Measurements from ENCODE around the gene FNDC10.
A peak's percentile ranks its signal among the peaks of the same experiment; 100 is the strongest.
"Not testable (repeated sequence)": the region's sequence is repeated elsewhere in the genome, so short reads cannot be mapped to it uniquely, and the experiment has no call there.

The FNDC10 gene

GRCh38 chr1:1567891-1568291 lies 32.0 kb downstream of the FNDC10 start:
- H3K27me3 ChIP-seq (ENCODE audit: low read depth): no peaks in the 10 kb centered on the region
- no peak overlapping the region for H3K4me3 ChIP-seq
- peaks cover 69% of the 10 kb centered on the region for H3K36me3 ChIP-seq (replicated peaks)
- no peak for DNase-seq (ENCODE audit: low spot score in 2 of 2)
- no peaks in the 10 kb centered on the region for H3K9me3 ChIP-seq
- H3K4me1 ChIP-seq: no peaks in the 10 kb centered on the region; the same call in 1 of the 2 replicates
- in situ Hi-C loops (cut with MboI; ENCODE audit: low sequenced_read_pairs): no loop called here

DNA sequence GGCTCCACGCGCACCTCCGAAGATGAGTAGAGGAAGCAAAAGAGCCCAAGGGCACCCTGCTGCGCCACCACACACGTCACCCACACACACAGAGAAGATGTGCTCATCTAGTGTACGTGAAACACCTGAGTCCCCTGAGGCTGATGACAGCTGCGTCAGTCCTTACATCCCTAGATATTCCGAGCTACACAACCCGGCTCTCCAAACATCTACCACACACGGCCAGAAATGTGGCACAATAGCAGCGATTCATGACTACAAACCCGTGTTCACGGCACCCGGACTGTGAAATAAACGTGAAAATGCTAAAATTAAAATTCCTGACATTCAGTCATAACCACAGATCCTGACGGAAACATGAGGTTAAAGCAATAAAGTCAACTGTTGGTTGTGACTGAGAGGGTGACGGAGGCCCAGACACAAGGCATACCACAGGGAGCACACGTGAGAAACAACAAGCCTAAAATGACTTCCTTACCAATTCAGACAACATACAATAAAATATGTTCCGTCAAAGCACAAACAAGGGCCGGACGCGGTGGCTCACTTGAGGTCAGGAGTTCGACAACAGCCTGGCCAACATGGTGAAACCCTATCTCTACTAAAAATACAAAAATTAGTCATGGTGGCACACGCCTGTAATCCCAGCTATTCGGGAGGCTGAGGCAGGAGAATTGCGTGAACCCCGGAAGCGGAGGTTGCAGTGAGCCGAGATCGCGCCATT lies 32.6 kb downstream of the FNDC10 start:
- no peak for DNase-seq (ENCODE audit: low spot score in 2 of 2)
- Histone ChIP-seq H3K9me3 (no peaks in the 10 kb centered on the region), H3K4me3 (no peak overlapping the region), H3K27me3 (ENCODE audit: low read depth) (no peaks in the 10 kb centered on the region), H3K36me3 (replicated peaks) (peaks cover 70% of the 10 kb centered on the region), H3K4me1 (no peaks in the 10 kb centered on the region)
- in situ Hi-C loops (cut with MboI; ENCODE audit: low sequenced_read_pairs): no loop called here

GRCh38 chr1:1565340-1565739 lies 34.6 kb downstream of the FNDC10 start:
- DNase-seq (ENCODE audit: low spot score in 2 of 2): no peak
- Histone ChIP-seq H3K36me3 (replicated peaks) (peaks cover 72% of the 10 kb centered on the region), H3K4me3 (no peak overlapping the region), H3K27me3 (ENCODE audit: low read depth) (no peaks in the 10 kb centered on the region), H3K9me3 (no peaks in the 10 kb centered on the region), H3K4me1 (no peaks in the 10 kb centered on the region)
- in situ Hi-C loops (cut with MboI; ENCODE audit: low sequenced_read_pairs): no loop called here

- peaks cover 66% of the 10 kb centered on the region for H3K36me3 ChIP-seq (replicated peaks)
- H3K9me3 ChIP-seq: no peaks in the 10 kb centered on the region
- in situ Hi-C loops (cut with MboI; ENCODE audit: low sequenced_read_pairs): no loop called here
Measured at GRCh38 chr1:1564268-1564667, 35.7 kb downstream of the FNDC10 start.

GRCh38 chr1:1563688-1564087 lies 36.2 kb downstream of the FNDC10 start:
- no peaks in the 10 kb centered on the region for H3K4me1 ChIP-seq
- in situ Hi-C loops (cut with MboI; ENCODE audit: low sequenced_read_pairs): no loop called here
- H3K36me3 ChIP-seq (replicated peaks): peaks cover 64% of the 10 kb centered on the region
- no peaks in the 10 kb centered on the region for H3K27me3 ChIP-seq (ENCODE audit: low read depth)
- H3K4me3 ChIP-seq: no peak overlapping the region
- no peaks in the 10 kb centered on the region for H3K9me3 ChIP-seq
- no peak for DNase-seq (ENCODE audit: low spot score in 2 of 2)

More at GRCh38 chr1:1564268-1564667, 35.7 kb downstream of the FNDC10 start:
- Histone ChIP-seq H3K27me3 (ENCODE audit: low read depth) (no peaks in the 10 kb centered on the region), H3K4me1 (no peaks in the 10 kb centered on the region), H3K4me3 (no peak overlapping the region)
- no peak for DNase-seq (ENCODE audit: low spot score in 2 of 2)

DNA sequence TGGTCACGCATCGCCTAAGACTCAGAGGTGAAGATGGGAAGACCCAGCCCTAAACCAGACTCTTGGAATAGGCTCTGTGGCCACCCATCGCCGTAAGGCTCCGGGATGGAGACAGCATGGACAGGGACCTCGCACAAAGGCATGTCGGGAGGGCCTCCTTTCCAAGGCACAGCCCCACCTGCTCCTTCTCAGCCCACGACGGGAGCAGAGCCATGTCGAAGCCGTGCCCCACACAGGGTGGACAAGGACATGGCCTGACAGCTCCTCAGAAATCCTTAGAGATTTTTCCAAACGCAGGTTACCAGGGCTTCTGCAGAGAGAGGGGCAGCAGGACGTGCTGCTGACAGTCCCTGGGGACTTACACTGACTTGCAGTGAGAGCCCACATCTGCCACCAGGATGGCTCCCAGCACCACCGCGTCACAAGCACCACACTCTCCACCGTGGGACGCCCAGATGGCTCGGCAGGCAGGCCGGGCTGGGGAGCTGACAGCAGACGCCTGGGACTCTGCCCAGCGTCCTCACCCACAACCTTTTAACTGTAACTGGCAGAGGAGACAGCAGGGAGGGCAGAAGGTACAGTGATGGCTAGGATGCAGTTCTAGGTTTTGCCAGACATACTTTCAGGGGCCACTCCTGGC lies 37.3 kb downstream of the FNDC10 start:
- Histone ChIP-seq H3K36me3 (replicated peaks) (peaks cover 64% of the 10 kb centered on the region), H3K4me1 (no peaks in the 10 kb centered on the region)
- in situ Hi-C loops (cut with MboI; ENCODE audit: low sequenced_read_pairs): no loop called here

GRCh38 chr1:1561801-1562470 lies 38.0 kb downstream of the FNDC10 start:
- Histone ChIP-seq H3K36me3 (replicated peaks) (peaks cover 61% of the 10 kb centered on the region), H3K27me3 (ENCODE audit: low read depth) (no peaks in the 10 kb centered on the region), H3K9me3 (no peaks in the 10 kb centered on the region), H3K4me3 (no peak overlapping the region), H3K4me1 (no peaks in the 10 kb centered on the region)
- in situ Hi-C loops (cut with MboI; ENCODE audit: low sequenced_read_pairs): no loop called here
- DNase-seq (ENCODE audit: low spot score in 2 of 2): no peak

More for the DNA sequence above, 37.3 kb downstream of the FNDC10 start:
- no peaks in the 10 kb centered on the region for H3K9me3 ChIP-seq
- H3K27me3 ChIP-seq (ENCODE audit: low read depth): no peaks in the 10 kb centered on the region
- DNase-seq (ENCODE audit: low spot score in 2 of 2): no peak
- H3K4me3 ChIP-seq: no peak overlapping the region

- in situ Hi-C loops (cut with MboI; ENCODE audit: low sequenced_read_pairs): no loop called here
- Histone ChIP-seq H3K4me3 (no peak overlapping the region), H3K36me3 (replicated peaks) (peaks cover 46% of the 10 kb centered on the region), H3K27me3 (ENCODE audit: low read depth) (no peaks in the 10 kb centered on the region), H3K9me3 (no peaks in the 10 kb centered on the region), H3K4me1 (no peaks in the 10 kb centered on the region)
- no peak for DNase-seq (ENCODE audit: low spot score in 2 of 2)
Measured at GRCh38 chr1:1560178-1560577, 39.8 kb downstream of the FNDC10 start.

DNA sequence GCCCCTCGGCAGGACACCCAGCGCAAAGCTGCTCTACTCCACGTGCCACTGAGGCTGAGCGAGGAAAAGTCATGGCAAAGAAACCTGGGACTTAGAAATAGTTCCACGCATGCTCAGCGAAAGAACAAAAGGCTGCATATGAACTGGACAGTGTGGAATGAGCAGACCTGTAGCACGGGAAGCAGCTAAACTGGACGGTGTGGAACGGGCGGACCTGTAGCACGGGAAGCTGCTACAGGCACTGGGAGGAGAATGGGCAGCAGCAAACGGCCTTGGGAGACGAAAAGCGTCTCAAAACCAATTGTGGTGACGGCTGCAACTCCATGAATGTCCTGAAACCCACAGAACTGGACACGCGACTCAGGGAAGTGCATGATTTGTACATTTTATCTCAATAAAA lies 40.9 kb downstream of the FNDC10 start:
- H3K4me3 ChIP-seq: no peak overlapping the region
- H3K36me3 ChIP-seq (replicated peaks): peaks cover 35% of the 10 kb centered on the region
- in situ Hi-C loops (cut with MboI; ENCODE audit: low sequenced_read_pairs): no loop called here
- peak in 1 of 2 experiments; percentile 16 for DNase-seq (ENCODE audit: low spot score in 2 of 2)
- H3K27me3 ChIP-seq (ENCODE audit: low read depth): no peaks in the 10 kb centered on the region
- no peaks in the 10 kb centered on the region for H3K9me3 ChIP-seq
- H3K4me1 ChIP-seq: no peaks in the 10 kb centered on the region

GRCh38 chr1:1558591-1558990 lies 41.3 kb downstream of the FNDC10 start:
- H3K4me1 ChIP-seq: no peaks in the 10 kb centered on the region
- no peaks in the 10 kb centered on the region for H3K27me3 ChIP-seq (ENCODE audit: low read depth)
- no peak overlapping the region for H3K4me3 ChIP-seq
- in situ Hi-C loops (cut with MboI; ENCODE audit: low sequenced_read_pairs): no loop called here
- no peaks in the 10 kb centered on the region for H3K9me3 ChIP-seq
- DNase-seq (ENCODE audit: low spot score in 2 of 2): no peak
- peaks cover 30% of the 10 kb centered on the region for H3K36me3 ChIP-seq (replicated peaks)

DNA sequence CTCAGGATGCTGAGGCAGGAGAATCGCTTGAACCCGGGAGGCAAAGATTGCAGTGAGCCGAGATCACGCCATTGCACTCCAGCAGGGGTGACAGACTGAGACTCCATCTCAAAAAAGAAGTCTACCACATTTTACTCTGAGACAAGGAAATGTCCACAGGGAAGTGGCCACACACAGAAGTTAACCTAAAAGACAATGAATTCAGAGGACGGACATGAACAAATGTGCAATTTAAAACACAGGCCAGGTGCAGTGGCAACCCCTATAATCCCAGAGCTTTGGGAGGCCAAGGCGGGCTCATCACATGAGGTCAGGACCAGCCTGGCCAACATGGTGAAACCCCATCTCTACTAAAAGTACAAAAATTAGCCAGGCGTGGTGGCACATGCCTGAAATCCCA lies 42.2 kb downstream of the FNDC10 start:
- peaks cover 23% of the 10 kb centered on the region for H3K36me3 ChIP-seq (replicated peaks)
- not testable (repeated sequence) for H3K4me3 ChIP-seq

DNA sequence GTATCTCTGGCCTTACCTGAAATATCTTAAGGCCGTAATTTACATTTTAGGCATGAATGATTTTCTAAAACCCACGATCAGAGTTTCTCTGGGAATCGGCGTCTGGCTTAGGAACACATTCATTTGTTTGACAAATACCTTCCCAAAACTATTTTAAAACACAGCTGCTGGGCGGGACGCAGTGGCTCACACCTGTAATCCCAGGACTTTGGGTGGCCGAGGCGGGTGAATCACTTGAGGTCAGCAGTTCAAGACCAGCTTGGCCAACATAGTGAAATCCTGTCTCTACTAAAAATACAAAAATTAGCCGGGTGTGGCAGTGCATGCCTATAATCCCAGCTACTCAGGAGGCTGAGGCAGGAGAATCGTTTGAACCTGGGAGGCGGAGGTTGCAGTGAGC lies 43.0 kb downstream of the FNDC10 start:
- in situ Hi-C loops (cut with MboI; ENCODE audit: low sequenced_read_pairs); DNase-seq (ENCODE audit: low spot score in 2 of 2); H3K4me3 ChIP-seq; H3K4me1 ChIP-seq; H3K9me3 ChIP-seq; H3K27me3 ChIP-seq (ENCODE audit: low read depth): not testable (repeated sequence)
- peaks cover 17% of the 10 kb centered on the region for H3K36me3 ChIP-seq (replicated peaks)

More for the DNA sequence above, 42.2 kb downstream of the FNDC10 start:
- H3K9me3 ChIP-seq; H3K27me3 ChIP-seq (ENCODE audit: low read depth); DNase-seq (ENCODE audit: low spot score in 2 of 2); H3K4me1 ChIP-seq; in situ Hi-C loops (cut with MboI; ENCODE audit: low sequenced_read_pairs): not testable (repeated sequence)

DNA sequence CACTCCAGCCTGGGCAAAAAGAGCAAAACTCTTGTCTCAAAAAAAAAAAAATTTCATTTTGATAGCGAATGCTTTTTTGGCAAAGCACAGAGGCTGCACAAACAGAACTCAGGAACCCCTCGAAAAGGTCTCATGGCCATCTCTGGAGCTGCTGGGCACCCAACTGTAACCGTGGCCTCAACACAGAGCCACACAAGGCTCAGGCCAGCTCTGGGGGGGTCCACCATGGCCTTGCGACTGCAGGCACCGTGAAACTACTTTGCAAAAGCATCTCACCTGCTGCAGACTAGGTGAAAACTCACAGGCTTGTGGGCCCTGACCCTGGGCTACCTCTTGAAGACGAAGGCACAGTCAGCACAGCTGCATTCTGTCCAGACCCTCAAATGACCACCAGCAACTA lies 43.4 kb downstream of the FNDC10 start:
- H3K4me1 ChIP-seq: no peaks in the 10 kb centered on the region
- peaks cover 12% of the 10 kb centered on the region for H3K36me3 ChIP-seq (replicated peaks)
- no peaks in the 10 kb centered on the region for H3K9me3 ChIP-seq
- DNase-seq (ENCODE audit: low spot score in 2 of 2): no peak
- no peaks in the 10 kb centered on the region for H3K27me3 ChIP-seq (ENCODE audit: low read depth)
- in situ Hi-C loops (cut with MboI; ENCODE audit: low sequenced_read_pairs): no loop called here
- H3K4me3 ChIP-seq: no peak overlapping the region

Measured in HAP-1 (cell line).